Head of caudate nucleus (tissue), 42 donors: Measurements from ENCODE around the gene CT45A5.
A peak's percentile ranks its signal among the peaks of the same experiment; 100 is the strongest.
"Not testable (repeated sequence)": the region's sequence is repeated elsewhere in the genome, so short reads cannot be mapped to it uniquely, and the experiment has no call there.

ENCODE experiments used
- DNase-seq, 42 donors: peaks; one replicate each; pipeline versions ENCODE4 v3.0.0 to v3.0.0-alpha.2; 2020 to 2021; ENCODE audit warnings: mixed read lengths in 7 of 42
- intact Hi-C: fragments of 100-400 bp; cut with DNase I; formaldehyde crosslinking; loops from one replicate; pipeline ENCODE4 v1.15.0; 2022

The CT45A5 gene, protein sequence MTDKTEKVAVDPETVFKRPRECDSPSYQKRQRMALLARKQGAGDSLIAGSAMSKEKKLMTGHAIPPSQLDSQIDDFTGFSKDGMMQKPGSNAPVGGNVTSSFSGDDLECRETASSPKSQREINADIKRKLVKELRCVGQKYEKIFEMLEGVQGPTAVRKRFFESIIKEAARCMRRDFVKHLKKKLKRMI

DNA sequence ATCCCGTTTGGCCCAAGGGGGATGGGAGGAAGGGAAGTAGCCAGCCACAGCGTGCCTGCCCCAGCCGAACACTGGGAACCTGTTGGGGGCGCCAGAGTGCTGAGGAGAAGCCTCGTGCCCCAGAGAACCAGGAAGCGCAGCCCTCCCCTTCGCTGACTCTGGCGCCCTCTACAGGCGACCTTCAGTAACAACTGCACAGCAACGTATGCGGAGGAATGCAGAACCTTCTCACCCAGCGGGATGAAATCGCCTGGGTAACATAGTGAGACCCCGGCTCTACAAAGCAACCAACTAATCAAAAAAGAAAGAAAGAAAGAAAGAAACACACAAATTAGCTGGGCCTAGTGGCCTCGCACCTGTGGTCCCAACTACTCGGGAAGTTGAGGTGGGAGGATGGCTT, at the start of gene CT45A5:
TSS of gene CT45A5 (minus strand) at position 101 of the 400 bp plus-strand sequence. CDS start 3,774 bp downstream, outside the sequence.
- DNase-seq, intact Hi-C loops: not testable (repeated sequence)

DNA sequence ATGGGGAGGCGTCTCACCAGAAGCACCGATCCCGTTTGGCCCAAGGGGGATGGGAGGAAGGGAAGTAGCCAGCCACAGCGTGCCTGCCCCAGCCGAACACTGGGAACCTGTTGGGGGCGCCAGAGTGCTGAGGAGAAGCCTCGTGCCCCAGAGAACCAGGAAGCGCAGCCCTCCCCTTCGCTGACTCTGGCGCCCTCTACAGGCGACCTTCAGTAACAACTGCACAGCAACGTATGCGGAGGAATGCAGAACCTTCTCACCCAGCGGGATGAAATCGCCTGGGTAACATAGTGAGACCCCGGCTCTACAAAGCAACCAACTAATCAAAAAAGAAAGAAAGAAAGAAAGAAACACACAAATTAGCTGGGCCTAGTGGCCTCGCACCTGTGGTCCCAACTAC, 34.6 kb upstream of the CT45A5 start, which contains the start of gene CT45A2:
TSS of gene CT45A2 (minus strand) at position 101 of the 400 bp plus-strand sequence. CDS start 3,747 bp downstream, outside the sequence.
- DNase-seq, intact Hi-C loops: not testable (repeated sequence)

DNA sequence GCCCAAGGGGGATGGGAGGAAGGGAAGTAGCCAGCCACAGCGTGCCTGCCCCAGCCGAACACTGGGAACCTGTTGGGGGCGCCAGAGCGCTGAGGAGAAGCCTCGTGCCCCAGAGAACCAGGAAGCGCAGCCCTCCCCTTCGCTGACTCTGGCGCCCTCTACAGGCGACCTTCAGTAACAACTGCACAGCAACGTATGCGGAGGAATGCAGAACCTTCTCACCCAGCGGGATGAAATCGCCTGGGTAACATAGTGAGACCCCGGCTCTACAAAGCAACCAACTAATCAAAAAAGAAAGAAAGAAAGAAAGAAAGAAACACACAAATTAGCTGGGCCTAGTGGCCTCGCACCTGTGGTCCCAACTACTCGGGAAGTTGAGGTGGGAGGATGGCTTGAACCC, 17.4 kb upstream of the CT45A5 start, which contains the start of gene CT45A6:
TSS of gene CT45A6 (minus strand) at position 101 of the 400 bp plus-strand sequence. CDS start 3,794 bp downstream, outside the sequence.
- intact Hi-C loops, DNase-seq: not testable (repeated sequence)

DNA sequence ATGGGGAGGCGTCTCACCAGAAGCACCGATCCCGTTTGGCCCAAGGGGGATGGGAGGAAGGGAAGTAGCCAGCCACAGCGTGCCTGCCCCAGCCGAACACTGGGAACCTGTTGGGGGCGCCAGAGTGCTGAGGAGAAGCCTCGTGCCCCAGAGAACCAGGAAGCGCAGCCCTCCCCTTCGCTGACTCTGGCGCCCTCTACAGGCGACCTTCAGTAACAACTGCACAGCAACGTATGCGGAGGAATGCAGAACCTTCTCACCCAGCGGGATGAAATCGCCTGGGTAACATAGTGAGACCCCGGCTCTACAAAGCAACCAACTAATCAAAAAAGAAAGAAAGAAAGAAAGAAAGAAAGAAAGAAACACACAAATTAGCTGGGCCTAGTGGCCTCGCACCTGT, 17.2 kb downstream of the CT45A5 start, which contains the start of gene CT45A3:
TSS of gene CT45A3 (minus strand) at position 101 of the 400 bp plus-strand sequence. CDS start 3,747 bp downstream, outside the sequence.
- DNase-seq, intact Hi-C loops: not testable (repeated sequence)

DNA sequence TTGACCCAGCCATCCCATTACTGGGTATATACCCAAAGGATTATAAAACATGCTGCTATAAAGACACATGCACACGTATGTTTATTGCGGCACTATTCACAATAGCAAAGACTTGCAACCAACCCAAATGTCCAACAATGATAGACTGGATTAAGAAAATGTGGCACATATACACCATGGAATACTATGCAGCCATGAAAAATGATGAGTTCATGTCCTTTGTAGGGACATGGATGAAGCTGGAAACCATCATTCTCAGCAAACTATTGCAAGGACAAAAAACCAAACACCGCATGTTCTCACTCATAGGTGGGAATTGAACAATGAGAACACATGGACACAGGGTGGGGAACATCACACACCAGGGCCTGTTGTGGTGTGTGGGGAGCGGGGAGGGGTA, 40.6 kb downstream of the CT45A5 start:
- intact Hi-C loops = not testable (repeated sequence)

DNA sequence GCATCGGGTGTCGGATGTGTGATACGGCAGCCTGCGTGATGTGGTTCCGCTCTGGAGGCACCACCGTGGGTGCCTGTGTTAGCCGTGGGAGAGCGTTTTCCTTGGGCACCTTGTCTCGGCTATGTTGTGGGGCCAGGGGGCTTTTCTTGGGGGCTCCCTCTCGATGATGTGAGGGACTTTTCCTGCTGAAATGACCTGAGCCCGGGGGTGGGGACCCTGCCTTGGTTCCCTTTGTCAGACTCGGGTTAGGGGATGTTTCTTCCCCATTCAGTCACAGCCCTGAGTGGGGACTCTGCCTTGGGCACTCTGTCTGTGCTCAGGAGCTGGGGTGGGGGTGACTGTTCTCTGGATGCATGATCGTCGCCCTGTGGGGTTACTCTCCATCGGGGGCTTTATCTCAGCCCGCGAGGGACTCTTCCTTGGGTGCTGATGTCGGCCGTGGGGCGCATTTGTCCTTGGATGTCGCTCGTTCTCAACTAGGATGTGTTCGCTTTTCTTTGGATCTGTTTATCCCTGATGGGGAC, 44.0 kb downstream of the CT45A5 start:
- DNase-seq = no peak
- intact Hi-C loops = no loop called here

More for the DNA sequence above, 40.6 kb downstream of the CT45A5 start:
- DNase-seq = not testable (repeated sequence)

DNA sequence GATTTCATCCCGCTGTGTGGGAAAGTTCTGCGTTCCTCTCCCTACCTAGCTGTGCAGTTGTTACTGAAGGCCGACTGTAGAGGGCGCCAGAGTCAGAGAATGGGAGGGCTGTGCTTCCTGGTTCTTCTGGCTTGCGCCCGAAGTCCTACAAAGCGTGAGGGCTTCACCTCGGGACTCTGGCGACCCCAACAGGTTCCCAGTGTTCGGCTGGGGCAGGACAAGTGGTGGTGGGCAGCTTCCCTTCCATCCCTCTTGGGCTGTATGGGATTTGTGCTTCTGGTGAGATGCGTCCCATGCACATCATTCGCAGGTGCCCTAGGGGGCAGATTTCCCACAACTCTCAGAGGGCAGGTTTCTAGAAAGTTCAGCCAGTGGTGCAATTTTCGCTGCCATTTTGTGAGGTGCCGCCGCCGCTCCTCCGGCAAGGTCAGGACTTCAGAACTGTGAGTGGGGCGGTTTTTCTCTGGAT, 44.6 kb downstream of the CT45A5 start:
- DNase-seq = peak in 32 of 42 donors; percentile 4 to 71 (median 42)
- intact Hi-C loops = no loop called here

DNA sequence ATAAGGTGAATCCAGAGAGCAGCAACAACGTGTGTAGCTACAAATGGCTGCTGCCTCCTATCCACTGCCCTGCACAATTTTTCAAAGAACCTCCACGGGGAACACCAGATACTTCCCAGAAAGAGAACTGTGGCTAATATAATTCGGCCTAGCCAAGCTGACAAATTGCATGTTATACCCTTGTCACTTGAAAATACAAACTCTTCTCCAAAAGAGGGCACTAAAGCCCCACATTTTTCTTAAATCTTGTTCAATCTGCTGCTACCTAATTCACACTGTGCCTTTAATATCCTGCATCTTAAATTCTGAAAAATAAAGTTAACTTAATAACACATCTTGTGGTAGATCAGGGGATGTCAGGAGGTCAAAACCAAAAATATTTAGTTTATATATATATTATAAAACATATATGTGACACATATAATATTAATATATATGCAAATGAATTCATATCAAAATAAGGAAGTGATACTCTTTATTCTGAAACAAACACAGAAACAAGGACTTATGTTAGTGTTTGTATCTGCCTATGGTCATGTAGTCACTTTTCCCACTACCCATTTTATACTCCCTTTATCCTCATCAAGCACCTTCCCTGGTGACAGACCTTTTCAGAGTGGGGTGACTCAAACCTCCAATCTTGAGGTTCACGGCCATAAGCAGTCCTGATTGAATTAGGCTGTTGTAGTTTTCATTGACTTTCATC, 47.8 kb downstream of the CT45A5 start:
- intact Hi-C loops = no loop called here
- DNase-seq = no peak

DNA sequence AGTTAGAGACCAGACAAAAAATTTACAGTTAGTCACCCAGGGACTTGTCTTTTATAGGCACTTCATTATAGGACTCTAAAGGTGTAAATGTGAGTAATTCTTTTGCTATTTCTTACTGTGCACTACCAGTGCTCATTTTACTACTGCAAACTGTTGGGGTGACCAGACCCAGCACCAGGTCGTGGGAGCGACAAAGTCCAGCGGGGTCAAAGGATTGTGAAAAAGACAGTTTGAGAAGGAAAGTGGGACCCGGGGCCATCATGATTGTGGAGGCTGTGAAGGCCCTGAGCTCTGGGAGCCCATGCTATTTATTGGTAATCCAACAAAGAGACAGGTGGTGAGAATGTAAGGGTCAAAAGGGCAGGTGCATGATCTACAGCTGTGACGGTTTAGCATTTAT, 50.6 kb downstream of the CT45A5 start:
- DNase-seq, intact Hi-C loops: not testable (repeated sequence)
